H1 (cell line): ENCODE data around the gene SH3GL1. TPM values are rescaled to one million over a fixed set of nuclear protein-coding genes. Genes with fewer than 3 reads are reported as not detected.

ENCODE experiments used
- CTCF ChIA-PET: fragments of 300-600 bp; sonication (Branson Sonifier 250); formaldehyde crosslinking; loops from one replicate; lab custom pipeline; 2021; ENCODE audit not compliant: partially characterized antibody; lab: Charles Lee
- POLR2A ChIA-PET: fragments of 300-600 bp; sonication (Branson Sonifier 250); formaldehyde crosslinking; loops from one replicate; lab custom pipeline; 2021; ENCODE audit warnings: inconsistent platforms; ENCODE audit not compliant: partially characterized antibody; lab: Charles Lee
- DNase-seq, 2 experiments: peaks; one replicate each; pipeline versions ENCODE4 v3.0.0 to v3.0.0-alpha.2; 2010 to 2022; ENCODE audit warnings: low spot score in 2 of 2, low read depth in 1 of 2, mixed read lengths in 1 of 2
- FAIRE-seq: peaks from 2 replicates; lab custom pipeline; 2011; peaks lifted over from hg19 to GRCh38; lab: Jason Lieb, UNC
- H2AFZ ChIP-seq: 2 replicates; pipeline ENCODE4 v1.8.1; 2012; ENCODE audit warnings: low read length, inconsistent platforms
- H2AK5ac ChIP-seq: 2 replicates; pipeline ENCODE4 v1.6.1; 2013; ENCODE audit warnings: low read depth, low read length
- H2BK120ac ChIP-seq: replicated peaks from 2 replicates; pipeline ENCODE3; 2013; ENCODE audit warnings: low read depth, low read length, inconsistent platforms
- H2BK12ac ChIP-seq: 2 replicates; pipeline ENCODE4 v1.6.1; 2013; ENCODE audit warnings: low read depth, low read length
- H2BK15ac ChIP-seq: 2 replicates; pipeline ENCODE4 v1.6.1; 2013; ENCODE audit warnings: low read length
- H2BK20ac ChIP-seq: 2 replicates; pipeline ENCODE4 v1.6.1; 2013; ENCODE audit warnings: low read length
- H2BK5ac ChIP-seq: 2 replicates; pipeline ENCODE4 v1.6.1; 2013; ENCODE audit warnings: low read depth, low read length
- H3K14ac ChIP-seq: 2 replicates; pipeline ENCODE4 v1.6.1; 2013; ENCODE audit warnings: inconsistent platforms; ENCODE audit not compliant: insufficient read length
- H3K18ac ChIP-seq: 2 replicates; pipeline ENCODE4 v1.6.1; 2013; ENCODE audit warnings: low read length; ENCODE audit errors: extremely low read depth
- H3K23ac ChIP-seq: 2 replicates; pipeline ENCODE4 v1.6.1; 2013; ENCODE audit warnings: inconsistent platforms; ENCODE audit not compliant: insufficient read length
- H3K23me2 ChIP-seq: 2 replicates; pipeline ENCODE4 v1.6.1; 2013; ENCODE audit warnings: low read depth, low read length
- H3K27ac ChIP-seq: 2 replicates; pipeline ENCODE4 v1.6.1; 2011; ENCODE audit warnings: low read depth, low read length, inconsistent platforms
- H3K27me3 ChIP-seq, 4 experiments: replicated peaks in 1 of 4; 1 replicate in 1 of 4; 2 replicates in 3 of 4; pipeline versions ENCODE4 v1.6.1 to v1.8.1; 2011 to 2013; ENCODE audit warnings: low read length in 3 of 4, mild to moderate bottlenecking in 3 of 4, inconsistent platforms in 2 of 4, mixed read lengths in 2 of 4, moderate library complexity in 1 of 4; ENCODE audit not compliant: control insufficient read depth in 3 of 4, insufficient read depth in 3 of 4; ENCODE audit errors: extremely low read depth in 1 of 4
- H3K36me3 ChIP-seq, 4 experiments: 2 replicates each; pipeline versions ENCODE4 v1.6.1 to v1.8.1; 2011 to 2013; ENCODE audit warnings: mild to moderate bottlenecking in 4 of 4, low read length in 3 of 4, moderate library complexity in 2 of 4, control low read depth in 1 of 4, inconsistent platforms in 1 of 4; ENCODE audit not compliant: insufficient read depth in 4 of 4, control insufficient read depth in 2 of 4
- H3K4ac ChIP-seq: replicated peaks from 2 replicates; pipeline ENCODE3; 2013; ENCODE audit warnings: low read length, low read depth, mixed read lengths, inconsistent platforms; ENCODE audit not compliant: insufficient read length
- H3K4me1 ChIP-seq, 4 experiments: replicated peaks in 1 of 4; 1 replicate in 1 of 4; 2 replicates in 3 of 4; pipeline versions ENCODE4 v1.6.1 to v1.8.1; 2011 to 2013; ENCODE audit warnings: low read length in 3 of 4, inconsistent platforms in 2 of 4, mixed read lengths in 1 of 4; ENCODE audit not compliant: insufficient read depth in 4 of 4, control insufficient read depth in 3 of 4
- H3K4me2 ChIP-seq, 2 experiments: 2 replicates each; pipeline versions ENCODE4 v1.6.1 to v1.8.1; 2011 to 2013; ENCODE audit warnings: low read depth in 2 of 2, low read length in 2 of 2, control low read depth in 1 of 2, inconsistent platforms in 1 of 2, mild to moderate bottlenecking in 1 of 2; ENCODE audit not compliant: insufficient read depth in 1 of 2
- H3K4me3 ChIP-seq, 4 experiments: fragments of 200-600, 300-600 bp in 1 of 4; sonication (generic), shearing (Covaris generic), sonication (Bioruptor Twin) in 1 of 4; 2 replicates each; pipeline versions ENCODE4 v1.5.1 to v1.8.1; 2011 to 2016; ENCODE audit warnings: low read length in 4 of 4, low read depth in 3 of 4, control low read depth in 2 of 4, inconsistent platforms in 2 of 4, mild to moderate bottlenecking in 2 of 4, mixed read lengths in 1 of 4, moderate library complexity in 1 of 4; ENCODE audit not compliant: insufficient read depth in 2 of 4; ENCODE audit errors: extremely low read depth in 1 of 4
- H3K56ac ChIP-seq: replicated peaks from 2 replicates; pipeline ENCODE3; 2013; ENCODE audit warnings: low read depth, mild to moderate bottlenecking, mixed read lengths, low read length, inconsistent platforms; ENCODE audit not compliant: insufficient read length
- H3K79me1 ChIP-seq: 2 replicates; pipeline ENCODE4 v1.6.1; 2013; ENCODE audit warnings: low read depth, low read length, control low read depth
- H3K79me2 ChIP-seq, 2 experiments: 2 replicates each; pipeline versions ENCODE4 v1.6.1 to v1.8.1; 2012 to 2013; ENCODE audit warnings: low read length in 2 of 2, mild to moderate bottlenecking in 2 of 2, inconsistent platforms in 1 of 2; ENCODE audit not compliant: insufficient read depth in 2 of 2, control insufficient read depth in 1 of 2
- H3K9ac ChIP-seq, 4 experiments: replicated peaks in 1 of 4; 1 replicate in 1 of 4; 2 replicates in 3 of 4; pipeline versions ENCODE4 v1.6.1 to v1.8.1; 2011 to 2013; ENCODE audit warnings: low read depth in 3 of 4, low read length in 3 of 4, control low read depth in 2 of 4, mild to moderate bottlenecking in 2 of 4, moderate library complexity in 2 of 4, inconsistent platforms in 1 of 4; ENCODE audit errors: extremely low read depth in 1 of 4
- H3K9me3 ChIP-seq, 2 experiments: 2 replicates each; pipeline versions ENCODE4 v1.6.1 to v1.8.1; 2012 to 2013; ENCODE audit warnings: mild to moderate bottlenecking in 2 of 2, moderate library complexity in 2 of 2, control low read depth in 1 of 2, inconsistent platforms in 1 of 2, low read depth in 1 of 2, low read length in 1 of 2, mixed read lengths in 1 of 2; ENCODE audit not compliant: insufficient read depth in 2 of 2
- H4K20me1 ChIP-seq, 2 experiments: replicated peaks in 1 of 2; 2 replicates each; pipeline versions ENCODE3 to v1.8.1; 2011 to 2013; ENCODE audit warnings: inconsistent platforms in 2 of 2, low read length in 2 of 2, mild to moderate bottlenecking in 1 of 2; ENCODE audit not compliant: insufficient read depth in 2 of 2, control insufficient read depth in 1 of 2
- H4K5ac ChIP-seq: 2 replicates; pipeline ENCODE4 v1.6.1; 2013; ENCODE audit warnings: low read length, low read depth, mixed read lengths, inconsistent platforms; ENCODE audit not compliant: insufficient read length
- H4K8ac ChIP-seq: 2 replicates; pipeline ENCODE4 v1.8.0; 2013; ENCODE audit warnings: mild to moderate bottlenecking, moderate library complexity, low read length, inconsistent platforms; ENCODE audit not compliant: insufficient read depth; ENCODE audit errors: extremely low read depth
- H4K91ac ChIP-seq: replicated peaks from 2 replicates; pipeline ENCODE3; 2013; ENCODE audit warnings: low read length, mixed read lengths, inconsistent platforms; ENCODE audit not compliant: insufficient read length
- CBX8 ChIP-seq: fragments of 300-800, 300-1000 bp; sonication (generic); IDR thresholded peaks from 2 replicates; pipeline ENCODE4 v1.7.1; 2016; ENCODE audit warnings: low read depth, low read length, borderline replicate concordance
- EP300 ChIP-seq, 2 experiments: IDR thresholded peaks; 1 replicate in 1 of 2; 2 replicates in 1 of 2; pipeline ENCODE4 v1.6.1; 2011 to 2012; ENCODE audit warnings: low read depth in 2 of 2, low read length in 2 of 2, mild to moderate bottlenecking in 2 of 2, borderline replicate concordance in 1 of 2, inconsistent platforms in 1 of 2, moderate library complexity in 1 of 2
- GABPA ChIP-seq: IDR thresholded peaks from 2 replicates; pipeline ENCODE4 v1.6.1; 2011; ENCODE audit warnings: mild to moderate bottlenecking, low read length, moderate library complexity, borderline replicate concordance; ENCODE audit not compliant: insufficient read depth
- GTF2F1 ChIP-seq: IDR thresholded peaks from 2 replicates; pipeline ENCODE4 v1.6.1; 2012; ENCODE audit warnings: low read depth, low read length, improper control_type of control experiment, borderline replicate concordance
- JUN ChIP-seq: IDR thresholded peaks from 2 replicates; pipeline ENCODE4 v1.6.1; 2011; ENCODE audit warnings: low read depth, mild to moderate bottlenecking, improper control_type of control experiment, low read length
- KDM1A ChIP-seq: fragments of 200-600, 300-600 bp; sonication (generic); IDR thresholded peaks from 2 replicates; pipeline ENCODE4 v1.7.1; 2016; ENCODE audit warnings: mild to moderate bottlenecking, low read length, borderline replicate concordance
- SIN3A ChIP-seq, 2 experiments: IDR thresholded peaks in 1 of 2; conservative IDR thresholded peaks in 1 of 2; 2 replicates each; pipeline ENCODE4 v1.6.1; 2011 to 2012; ENCODE audit warnings: low read length in 2 of 2, improper control_type of control experiment in 1 of 2, low read depth in 1 of 2, mild to moderate bottlenecking in 1 of 2
- SP1 ChIP-seq: IDR thresholded peaks from 2 replicates; pipeline ENCODE4 v1.6.1; 2011; ENCODE audit warnings: low read depth, low read length
- TCF12 ChIP-seq: IDR thresholded peaks from 2 replicates; pipeline ENCODE4 v1.6.1; 2011; ENCODE audit warnings: low read depth, mild to moderate bottlenecking, low read length
- TEAD4 ChIP-seq: IDR thresholded peaks from 2 replicates; pipeline ENCODE4 v1.6.1; 2012; ENCODE audit warnings: low read depth, low read length, inconsistent platforms, mixed read lengths
- WGBS, 2 experiments: shearing (Covaris generic) in 1 of 2; methylation state at CpG; one replicate each; pipeline versions ENCODE4 v1.1.6 to v1.1.7; 2013 to 2015; ENCODE audit warnings: low lambda C conversion rate in 2 of 2, mixed read lengths in 2 of 2, inconsistent platforms in 1 of 2, low coverage in 1 of 2, missing lambda C conversion rate in 1 of 2; ENCODE audit not compliant: insufficient replicate concordance in 2 of 2, insufficient coverage in 1 of 2, insufficient read length in 1 of 2; ENCODE audit errors: extremely low coverage in 1 of 2, missing lambda C conversion rate in 1 of 2; 5-methylcytosine and 5-hydroxymethylcytosine counted together
- polyA plus RNA-seq, 7 experiments: library from polyadenylated mRNA; depleted of rRNA in 3 of 7; stranded (reverse) in 5 of 7; unstranded in 2 of 7; fragments of >200 nt in 5 of 7; fragments of 200-250 nt in 2 of 7; gene quantifications; 1 replicate in 5 of 7; 2 replicates in 1 of 7; 4 replicates in 1 of 7; pipeline versions ENCODE4 v1.2.1 to v1.2.3, GENCODE V29; 2011 to 2013; ENCODE audit warnings: missing spikeins in 2 of 7, mixed read lengths in 2 of 7
- total RNA-seq: library from RNA; stranded (reverse); fragmentation: NEBNext Ultra II Directional; extraction: Animal tissue kit (Norgen Biotek cat#: 25700); gene quantifications from 2 replicates; pipeline ENCODE4 v1.2.1, GENCODE V29; 2021

The SH3GL1 gene
- total and polyA plus RNA-seq, 2 of the 8 experiments (the other 6 are each of a cell fraction or from before 2014, with no cell fraction given) = 81.5 to 102 TPM

DNA sequence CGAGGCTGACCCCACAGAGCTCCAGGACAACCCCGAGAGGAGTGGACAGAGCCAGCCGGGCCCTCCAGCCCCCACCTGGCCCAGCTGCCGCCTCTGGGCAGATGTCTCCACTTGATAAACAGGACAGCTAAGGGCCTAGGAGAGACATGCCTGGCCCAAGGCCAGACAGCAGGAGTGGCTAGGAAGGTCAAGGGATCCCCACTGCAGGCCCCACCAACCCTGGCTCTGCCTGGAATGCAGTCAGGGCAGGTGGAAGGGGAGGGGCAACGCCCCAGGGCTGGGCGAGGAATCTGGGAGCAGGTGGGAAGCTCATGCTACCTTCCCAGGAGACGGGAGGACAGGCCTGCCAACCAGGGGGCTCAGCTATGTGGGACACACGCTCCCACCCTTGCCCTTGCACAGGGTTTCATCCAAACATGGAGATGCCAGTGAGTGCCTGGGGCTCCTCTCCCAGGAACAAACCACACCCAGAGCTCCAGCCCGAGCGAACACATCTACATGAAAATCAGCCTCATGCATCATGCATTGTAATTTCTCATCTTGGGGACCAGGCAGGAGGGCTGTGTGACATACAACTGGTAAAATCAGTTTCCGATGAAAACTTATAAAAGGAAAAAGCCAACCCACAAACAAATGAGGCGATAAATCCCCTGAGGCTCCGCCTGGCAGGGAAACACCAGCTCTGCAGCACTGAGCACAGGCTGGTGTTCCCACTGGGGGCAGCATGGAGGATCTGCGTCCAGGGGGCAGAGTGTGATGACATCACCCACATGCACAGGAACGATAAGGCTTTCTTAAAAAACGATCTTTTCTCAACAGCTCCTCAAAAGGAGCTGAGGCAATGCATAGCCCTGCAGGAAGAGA is 25.0 kb downstream of the SH3GL1 start:
- Histone ChIP-seq H3K4me2 (peak overlapping the region; percentile 8 to 46; a peak in 3 of 4 replicates), H4K20me1 (peaks cover 18 to 43% of the 10 kb centered on the region in 2 experiments), H3K14ac (no peak overlapping the region), H3K4me1 (peaks cover 5 to 43% (median 35%) of the 10 kb centered on the region in 4 experiments), H2AK5ac (peak overlapping the region; percentile 95; the same call in 1 of the 2 replicates), H3K4me3 (peak overlapping the region in 2 of 4 experiments; percentile 12 to 29; a peak in 3 of 8 replicates), H3K23me2 (no peaks in the 10 kb centered on the region), H2BK120ac (no peak overlapping the region), H2AFZ (no peak overlapping the region), H3K18ac (peak overlapping the region; percentile 90), H3K79me1 (peaks cover 25% of the 10 kb centered on the region), H2BK5ac (peak overlapping the region; percentile 95), H3K9me3 (no peaks in the 10 kb centered on the region), H4K5ac (no peak overlapping the region), H4K91ac (peak overlapping the region; percentile 97), H3K36me3 (no peaks in the 10 kb centered on the region), H3K79me2 (peaks cover 0 to 37% of the 10 kb centered on the region in 2 experiments; a peak in 1 of 4 replicates), H3K27ac (peak overlapping the region; percentile 82), H4K8ac (peak overlapping the region; percentile 84; the same call in 1 of the 2 replicates), H3K4ac (peak overlapping the region; percentile 87), H3K9ac (peak overlapping the region in 1 of 4 experiments; percentile 55; a peak in 2 of 7 replicates), H2BK15ac (peak overlapping the region; percentile 95), H3K27me3 (no peaks in the 10 kb centered on the region), H3K23ac (no peak overlapping the region), H2BK20ac (peak overlapping the region; percentile 86; the same call in 1 of the 2 replicates), H2BK12ac (peak overlapping the region; percentile 90), H3K56ac (no peak overlapping the region)
- ChIA-PET POLR2A (interaction anchor here (0.8 to 5.8 kb wide), 13 partner anchors 10 to 72 kb away, joined by 3 to 63 read pairs (median 9); partner anchors contain the start of genes CHAF1A, MPND and SH3GL1), CTCF (interaction anchor here (0.5 to 6.3 kb wide), 18 partner anchors 9 to 236 kb away, joined by 3 to 72 read pairs (median 6); partner anchors contain the start of genes CHAF1A, MPND and SH3GL1)
- peak; percentile 51 to 81 for DNase-seq
- FAIRE-seq = no peak
- WGBS, 2 experiments = 47% methylated on average over 16 of the region's 16 CpGs; no CpG with 5 or more reads in 1 of the 2 experiments
- TF ChIP-seq GTF2F1 (no peak), CBX8 (no peak), GABPA (no peak), KDM1A (no peak), TEAD4 (peak; percentile 96), EP300 (IDR thresholded peaks at IDR 0.05; ENCODE audit: borderline replicate concordance in 1 of 2, low read depth in 2 of 2, low read length in 2 of 2) (no peak), SIN3A (conservative IDR thresholded peaks at IDR 0.05 in 1 of 2, IDR thresholded peaks at IDR 0.05 in 1 of 2; ENCODE audit: low read depth in 1 of 2, low read length in 2 of 2) (peak in 1 of 2 experiments; percentile 46; a peak in 1 of 4 replicates), JUN (no peak), SP1 (0 out of 2 replicates have a peak, but pooled peaks have one; percentile 60), TCF12 (no peak)
